Fibroblast of pulmonary artery (primary cell): ENCODE data around the gene EAF2.

Experiments used
- DNase-seq: peaks from one replicate; pipeline ENCODE4 v3.0.0-alpha.2; 2010; ENCODE audit warnings: low read depth
- H3K4me3 ChIP-seq: replicated peaks from 2 replicates; pipeline ENCODE4 v1.5.1; 2011; ENCODE audit warnings: low read depth, mild to moderate bottlenecking, control low read depth, low read length, moderate library complexity
- TF ChIP-seq, protein P1 (sequence below): IDR thresholded peaks from 2 replicates; pipeline ENCODE4 v1.5.1; 2011; ENCODE audit warnings: mild to moderate bottlenecking, control low read depth, low read length, inconsistent platforms; ENCODE audit errors: missing control alignments

Gene EAF2

DNA sequence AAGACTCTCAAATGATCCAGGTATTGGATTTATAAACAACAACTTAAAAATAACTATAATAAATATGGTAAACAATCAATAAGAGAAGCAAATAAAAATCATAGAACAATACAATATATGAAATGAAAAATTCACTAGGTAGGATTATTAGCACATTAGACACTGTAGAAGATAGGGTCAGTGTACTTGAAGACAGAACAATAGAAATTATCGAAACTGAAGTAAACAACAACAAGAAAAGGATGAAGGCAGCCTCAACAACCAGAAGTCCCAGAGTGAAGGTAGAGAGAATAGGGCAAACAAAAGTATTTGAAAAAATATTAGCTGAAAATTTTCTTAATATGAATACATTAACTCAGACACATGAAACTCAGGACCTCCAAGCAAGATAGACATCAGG, 12.0 kb upstream of the EAF2 start:
- TF ChIP-seq, protein P1, sequence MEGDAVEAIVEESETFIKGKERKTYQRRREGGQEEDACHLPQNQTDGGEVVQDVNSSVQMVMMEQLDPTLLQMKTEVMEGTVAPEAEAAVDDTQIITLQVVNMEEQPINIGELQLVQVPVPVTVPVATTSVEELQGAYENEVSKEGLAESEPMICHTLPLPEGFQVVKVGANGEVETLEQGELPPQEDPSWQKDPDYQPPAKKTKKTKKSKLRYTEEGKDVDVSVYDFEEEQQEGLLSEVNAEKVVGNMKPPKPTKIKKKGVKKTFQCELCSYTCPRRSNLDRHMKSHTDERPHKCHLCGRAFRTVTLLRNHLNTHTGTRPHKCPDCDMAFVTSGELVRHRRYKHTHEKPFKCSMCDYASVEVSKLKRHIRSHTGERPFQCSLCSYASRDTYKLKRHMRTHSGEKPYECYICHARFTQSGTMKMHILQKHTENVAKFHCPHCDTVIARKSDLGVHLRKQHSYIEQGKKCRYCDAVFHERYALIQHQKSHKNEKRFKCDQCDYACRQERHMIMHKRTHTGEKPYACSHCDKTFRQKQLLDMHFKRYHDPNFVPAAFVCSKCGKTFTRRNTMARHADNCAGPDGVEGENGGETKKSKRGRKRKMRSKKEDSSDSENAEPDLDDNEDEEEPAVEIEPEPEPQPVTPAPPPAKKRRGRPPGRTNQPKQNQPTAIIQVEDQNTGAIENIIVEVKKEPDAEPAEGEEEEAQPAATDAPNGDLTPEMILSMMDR = no peak
- no peak for DNase-seq
- no peak overlapping the region for H3K4me3 ChIP-seq

DNA sequence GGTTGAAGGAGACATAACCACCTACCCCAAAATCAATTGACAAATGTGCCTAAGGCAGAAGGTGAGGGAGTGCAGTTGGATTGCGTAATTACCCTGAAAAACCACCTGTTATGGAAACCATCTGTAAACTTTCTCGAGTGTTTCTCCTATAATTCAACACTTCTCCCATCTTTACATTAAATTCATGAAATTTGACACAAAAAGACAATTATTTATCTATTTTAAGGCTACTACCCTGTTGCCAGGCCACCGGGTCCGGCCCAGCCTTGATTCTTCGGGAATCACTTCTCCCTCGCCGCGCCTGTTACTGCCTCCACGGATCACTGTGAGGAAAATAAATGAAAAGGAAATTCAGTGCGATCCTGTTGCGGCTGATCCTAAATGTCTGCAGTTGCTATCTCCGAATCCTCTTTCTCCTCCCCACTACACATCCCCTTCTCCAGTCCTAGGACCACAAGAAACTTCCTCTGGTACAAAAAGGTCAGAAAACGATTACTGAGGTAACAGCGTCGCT, 795 bp upstream of the EAF2 start:
- peak overlapping the region; percentile 65 for H3K4me3 ChIP-seq
- TF ChIP-seq, protein P1 = no peak
- DNase-seq = peak; percentile 10

DNA sequence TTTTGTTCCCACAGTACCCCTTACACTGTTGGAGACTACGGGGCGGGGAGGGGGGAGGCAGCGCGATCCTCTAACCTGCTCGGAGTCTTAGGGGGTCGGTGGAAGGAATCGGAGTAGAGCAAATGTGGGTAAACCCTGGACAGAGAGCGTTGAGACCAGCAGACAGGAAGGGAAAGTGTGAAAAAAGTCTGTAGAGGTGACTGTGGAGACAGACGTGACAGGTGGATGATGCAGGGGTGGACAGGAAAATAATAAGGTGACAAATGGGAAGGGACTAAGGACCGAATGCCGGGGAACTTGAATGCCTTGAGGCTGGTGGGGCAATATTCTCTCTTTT, 424 bp downstream of the EAF2 start:
- DNase-seq = peak; percentile 4
- TF ChIP-seq, protein P1 = no peak

DNA sequence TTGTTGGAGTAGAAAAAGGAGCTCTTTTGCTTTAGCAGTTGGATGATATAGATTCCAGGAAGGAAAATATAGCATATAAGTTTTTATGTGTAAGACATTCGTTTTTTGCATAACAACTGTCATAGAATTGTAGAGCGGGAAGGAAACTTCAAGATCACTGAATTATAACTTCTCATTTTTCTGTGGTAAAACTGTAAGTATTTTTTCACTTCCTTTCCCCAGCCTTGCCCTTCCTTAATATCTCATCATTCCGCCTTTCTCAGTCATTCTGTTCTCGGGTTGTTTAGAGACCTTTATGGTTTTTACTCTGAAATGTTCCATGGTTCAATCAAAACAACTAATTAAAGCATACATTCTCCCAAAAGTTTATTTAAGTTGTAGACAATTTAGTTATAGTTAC, 1.1 kb downstream of the EAF2 start:
- TF ChIP-seq, protein P1 = no peak
- H3K4me3 ChIP-seq = no peak overlapping the region
- no peak for DNase-seq

More for the DNA sequence above, 424 bp downstream of the EAF2 start:
- peak overlapping the region; percentile 65 for H3K4me3 ChIP-seq

DNA sequence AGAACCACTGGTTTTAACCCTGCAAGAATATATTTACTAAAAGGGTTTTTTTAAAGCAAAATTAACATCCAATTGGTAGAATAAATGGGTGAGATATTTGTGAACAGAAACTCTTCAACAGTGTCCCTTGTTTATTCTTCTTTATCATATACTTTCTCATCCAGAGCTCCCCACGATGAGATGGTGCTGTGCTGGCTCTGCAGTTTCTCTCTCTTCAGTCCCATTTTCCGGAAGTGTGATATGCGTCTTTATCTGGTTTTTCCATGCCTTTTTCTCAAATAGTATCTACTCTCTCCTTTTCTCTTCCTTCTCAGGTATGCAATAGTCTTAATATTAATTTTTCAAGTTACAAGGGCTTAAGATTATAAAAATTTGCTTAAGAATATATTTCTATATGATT, 1.5 kb downstream of the EAF2 start:
- H3K4me3 ChIP-seq = no peak overlapping the region
- TF ChIP-seq, protein P1 = no peak
- no peak for DNase-seq

DNA sequence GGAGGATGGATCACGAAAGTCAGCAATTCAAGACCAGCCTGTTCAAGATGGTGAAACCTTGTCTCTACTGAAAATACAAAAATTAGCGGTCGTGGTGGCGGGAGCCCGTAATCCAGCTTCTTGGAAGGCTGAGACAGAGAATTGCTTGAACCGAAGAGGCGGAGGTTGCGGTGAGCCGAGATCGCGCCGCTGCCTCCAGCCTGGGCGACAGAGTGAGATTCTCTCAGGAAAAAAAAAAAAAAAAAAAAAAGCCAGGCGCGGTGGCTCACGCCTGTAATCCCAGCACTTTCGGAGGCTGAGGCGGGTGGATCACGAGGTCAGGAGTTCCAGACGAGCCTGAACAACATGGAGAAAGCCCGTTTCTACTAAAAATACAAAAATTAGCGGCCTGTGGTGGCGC, 5.0 kb downstream of the EAF2 start:
- H3K4me3 ChIP-seq = no peak overlapping the region
- DNase-seq = no peak
- TF ChIP-seq, protein P1 = no peak

DNA sequence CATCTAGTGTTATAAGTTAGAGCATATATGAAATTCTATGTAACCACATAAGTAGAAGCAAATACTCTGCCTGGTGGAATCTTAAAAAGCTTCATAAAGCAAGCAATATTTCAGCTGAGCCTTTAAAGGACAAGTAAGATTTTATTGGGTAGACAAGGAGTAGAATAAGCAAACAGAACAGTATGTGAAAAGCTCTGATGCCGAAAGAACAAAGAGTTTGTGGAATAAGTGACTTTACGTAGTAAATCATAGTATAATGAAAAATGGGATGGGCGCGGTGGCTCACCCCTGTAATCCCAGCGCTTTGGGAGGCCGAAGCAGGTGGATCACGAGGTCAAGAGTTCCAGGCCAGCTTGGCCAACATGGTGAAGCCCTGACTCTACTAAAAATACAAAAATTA, 9.9 kb downstream of the EAF2 start:
- DNase-seq = no peak
- TF ChIP-seq, protein P1 = no peak
- H3K4me3 ChIP-seq = no peak overlapping the region
